Common myeloid progenitor, CD34-positive (primary cell): ENCODE data around the gene PIP4K2B.

Source experiments
- CTCF ChIA-PET: fragments of 350-600 bp; sonication (Branson Sonifier 250); formaldehyde crosslinking; loops from one replicate; lab custom pipeline; 2021; ENCODE audit warnings: antibody characterized with exemption; lab: Charles Lee
- POLR2A ChIA-PET: fragments of 350-600 bp; sonication (Branson Sonifier 250); formaldehyde crosslinking; loops from one replicate; lab custom pipeline; 2021; ENCODE audit warnings: antibody characterized with exemption; lab: Charles Lee
- DNase-seq, 3 donors: peaks; one replicate each; pipeline versions ENCODE4 v3.0.0 to v3.0.0-alpha.2; 2013
- H3K27ac ChIP-seq, 2 experiments: 1 replicate in 1 of 2; 2 replicates in 1 of 2; pipeline ENCODE4 v1.7.0; 2013; ENCODE audit warnings: inconsistent platforms in 2 of 2, low read length in 2 of 2, mild to moderate bottlenecking in 2 of 2, low read depth in 1 of 2, moderate library complexity in 1 of 2; ENCODE audit not compliant: severe bottlenecking in 2 of 2, insufficient read depth in 1 of 2, poor library complexity in 1 of 2
- H3K27me3 ChIP-seq, 5 experiments: replicated peaks in 2 of 5; 1 replicate in 3 of 5; 2 replicates in 2 of 5; pipeline versions ENCODE4 v1.6.1 to v1.7.0; 2013; ENCODE audit warnings: low read length in 4 of 5, mild to moderate bottlenecking in 2 of 5, moderate library complexity in 2 of 5, inconsistent platforms in 1 of 5; ENCODE audit not compliant: insufficient read depth in 5 of 5, control insufficient read depth in 4 of 5
- H3K36me3 ChIP-seq, 4 experiments: 1 replicate in 2 of 4; 2 replicates in 2 of 4; pipeline versions ENCODE4 v1.6.1 to v1.7.0; 2013; ENCODE audit warnings: low read length in 3 of 4, control low read depth in 1 of 4, mild to moderate bottlenecking in 1 of 4; ENCODE audit not compliant: control insufficient read depth in 4 of 4, insufficient read depth in 4 of 4
- H3K4me1 ChIP-seq, 4 experiments: 1 replicate in 3 of 4; 2 replicates in 1 of 4; pipeline versions ENCODE4 v1.6.1 to v1.7.1; 2013; ENCODE audit warnings: low read length in 3 of 4, mild to moderate bottlenecking in 3 of 4, control low read depth in 1 of 4, inconsistent platforms in 1 of 4, moderate library complexity in 1 of 4; ENCODE audit not compliant: control insufficient read depth in 4 of 4, insufficient read depth in 4 of 4; ENCODE audit errors: control extremely low read depth in 1 of 4
- H3K4me3 ChIP-seq, 7 experiments: 1 replicate in 4 of 7; 2 replicates in 3 of 7; pipeline versions ENCODE4 v1.5.1 to v1.7.0; 2013; ENCODE audit warnings: mild to moderate bottlenecking in 7 of 7, low read length in 6 of 7, moderate library complexity in 6 of 7, inconsistent platforms in 2 of 7, low read depth in 2 of 7, control low read depth in 1 of 7; ENCODE audit not compliant: insufficient read depth in 4 of 7, control insufficient read depth in 1 of 7; ENCODE audit errors: extremely low read depth in 1 of 7
- H3K9me3 ChIP-seq, 5 experiments: 1 replicate in 4 of 5; 2 replicates in 1 of 5; pipeline versions ENCODE4 v1.6.1 to v1.7.1; 2013; ENCODE audit warnings: low read length in 4 of 5, mild to moderate bottlenecking in 2 of 5, inconsistent platforms in 1 of 5, low read depth in 1 of 5, moderate library complexity in 1 of 5; ENCODE audit not compliant: control insufficient read depth in 4 of 5, insufficient read depth in 2 of 5; ENCODE audit errors: control extremely low read depth in 1 of 5
- WGBS: methylation state at CpG from one replicate; pipeline ENCODE4 v1.1.5; 2013; ENCODE audit not compliant: insufficient coverage; 5-methylcytosine and 5-hydroxymethylcytosine counted together

The PIP4K2B gene

DNA sequence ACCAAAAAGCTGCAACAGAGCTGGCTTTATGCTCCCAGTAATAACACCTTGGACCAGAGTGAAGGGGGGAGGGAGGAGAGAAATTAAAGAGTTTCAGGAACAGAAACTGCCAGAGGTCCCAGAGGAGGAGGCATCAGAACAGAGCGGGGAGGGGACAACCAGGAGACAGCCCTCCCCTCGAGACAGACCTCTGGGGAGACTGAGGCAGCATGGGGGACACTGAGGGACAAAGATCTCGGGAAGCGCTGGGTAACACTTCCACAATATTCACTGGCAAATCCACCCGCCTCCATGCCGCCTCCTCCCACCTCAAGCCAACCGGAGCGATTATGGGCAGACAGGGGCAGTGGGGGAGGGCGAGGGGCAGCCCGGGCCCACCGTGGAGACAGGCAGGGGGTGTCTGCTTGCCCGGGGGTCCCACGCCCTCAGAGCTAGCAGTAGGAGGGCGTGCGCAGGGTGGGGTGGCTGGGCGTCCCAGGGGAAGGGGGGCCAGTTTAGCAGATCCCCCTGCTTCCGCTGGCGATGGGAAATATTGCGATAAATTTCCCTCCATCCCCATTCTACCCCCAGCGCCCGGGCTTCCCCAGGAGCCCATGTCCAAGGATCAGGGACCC, 52.4 kb downstream of the PIP4K2B start:
- Histone ChIP-seq H3K4me3 (peak overlapping the region in 4 of 7 experiments; percentile 13 to 76 (median 55)), H3K4me1 (peaks cover 5 to 54% (median 50%) of the 10 kb centered on the region in 4 experiments), H3K27me3 (peaks cover 12 to 64% (median 38%) of the 10 kb centered on the region in 5 experiments), H3K27ac (no peak overlapping the region), H3K36me3 (no peaks in the 10 kb centered on the region), H3K9me3 (no peaks in the 10 kb centered on the region)
- no peak for DNase-seq
- WGBS = 24% methylated on average over 7 of the region's 21 CpGs
- ChIA-PET POLR2A (interaction anchor here (0.6 kb wide), 1 partner anchor 197 kb away, joined by 3 read pairs; no protein-coding TSS in a partner anchor), CTCF (interaction anchor here (1.2 to 3.3 kb wide), 2 partner anchors 12 to 18 kb away, joined by 5 to 19 read pairs; no protein-coding TSS in a partner anchor)

DNA sequence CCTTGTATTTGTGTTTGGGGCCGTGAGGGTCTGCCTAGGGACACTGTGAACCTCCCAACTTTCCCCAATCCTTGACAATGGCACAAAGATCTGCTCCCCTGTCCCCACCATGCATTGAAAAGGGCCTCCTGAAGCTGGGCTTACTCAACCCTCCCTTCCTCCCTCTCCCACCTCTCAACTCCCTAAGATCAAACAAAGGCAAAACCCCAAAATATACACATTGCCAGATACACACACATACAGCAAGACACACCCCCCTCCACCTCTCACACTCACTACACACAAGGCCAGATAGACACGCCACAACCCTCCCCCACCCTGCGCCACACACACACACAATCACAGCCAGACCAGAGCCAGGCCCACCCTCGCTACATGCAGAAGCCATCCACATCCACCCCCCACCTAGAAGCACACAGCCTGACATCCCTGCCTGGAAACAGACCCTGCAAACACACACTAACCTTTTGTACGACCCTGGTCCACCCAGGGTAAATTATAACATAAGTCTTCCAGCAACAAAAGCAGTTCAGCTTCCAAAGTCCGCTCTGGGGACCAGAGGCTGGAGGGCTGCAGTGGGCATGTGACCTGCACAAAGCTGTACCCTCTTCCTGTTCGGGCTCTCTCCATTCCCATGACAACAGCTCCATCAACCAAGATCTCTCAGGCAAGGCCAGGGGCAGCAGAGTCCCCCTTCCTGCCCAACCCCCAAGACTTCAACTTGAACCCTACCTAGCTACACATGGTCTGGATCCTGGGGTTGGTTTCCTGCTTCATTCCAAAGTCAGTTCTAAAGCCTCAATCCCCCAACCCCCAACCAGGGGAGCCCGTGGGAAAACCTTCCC, 53.1 kb downstream of the PIP4K2B start:
- WGBS = 88% methylated on average over 5 of the region's 8 CpGs
- POLR2A ChIA-PET = interaction anchor here (0.6 kb wide), 1 partner anchor 196 kb away, joined by 3 read pairs; no protein-coding TSS in a partner anchor
- H3K27ac ChIP-seq = no peak overlapping the region

DNA sequence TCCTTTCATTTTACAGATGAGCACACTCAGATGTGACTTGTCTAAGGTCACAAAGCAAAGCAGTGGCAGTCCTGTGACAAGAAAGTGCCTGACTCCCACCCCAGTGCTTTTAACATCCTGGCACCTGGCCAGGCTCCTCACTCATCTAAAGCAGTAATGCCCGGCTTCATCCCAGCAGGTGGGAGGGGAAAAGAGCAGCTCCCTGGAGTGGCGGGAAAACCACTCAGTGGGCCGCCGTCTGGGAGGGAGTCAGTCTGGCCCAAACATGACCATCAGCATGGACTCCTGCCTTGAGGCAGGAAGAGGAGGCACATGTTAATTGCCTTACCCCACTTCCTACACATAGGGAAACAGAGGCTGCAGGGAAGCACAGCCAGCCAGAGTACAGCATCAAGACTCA, 53.8 kb downstream of the PIP4K2B start:
- Histone ChIP-seq H3K4me1 (peaks cover 0 to 43% (median 41%) of the 10 kb centered on the region in 4 experiments), H3K4me3 (no peak overlapping the region), H3K9me3 (no peaks in the 10 kb centered on the region), H3K27me3 (peaks cover 4 to 58% (median 34%) of the 10 kb centered on the region in 5 experiments), H3K27ac (no peak overlapping the region), H3K36me3 (no peaks in the 10 kb centered on the region)
- no peak for DNase-seq
- POLR2A ChIA-PET = no interaction called here
- WGBS = 100% methylated on average over 2 of the region's 4 CpGs
- CTCF ChIA-PET = interaction anchor here (1.4 to 3.3 kb wide), 2 partner anchors 10 to 69 kb away, joined by 5 to 19 read pairs; no protein-coding TSS in a partner anchor

More for the DNA sequence above, 53.1 kb downstream of the PIP4K2B start:
- CTCF ChIA-PET = interaction anchor here (1.2 to 3.3 kb wide), 3 partner anchors 11 to 70 kb away, joined by 5 to 19 read pairs (median 5); no protein-coding TSS in a partner anchor
- DNase-seq = no peak
- Histone ChIP-seq H3K27me3 (peaks cover 11 to 64% (median 41%) of the 10 kb centered on the region in 5 experiments), H3K4me1 (peaks cover under 1 to 50% (median 47%) of the 10 kb centered on the region in 4 experiments), H3K9me3 (no peaks in the 10 kb centered on the region), H3K4me3 (no peak overlapping the region), H3K36me3 (no peaks in the 10 kb centered on the region)

DNA sequence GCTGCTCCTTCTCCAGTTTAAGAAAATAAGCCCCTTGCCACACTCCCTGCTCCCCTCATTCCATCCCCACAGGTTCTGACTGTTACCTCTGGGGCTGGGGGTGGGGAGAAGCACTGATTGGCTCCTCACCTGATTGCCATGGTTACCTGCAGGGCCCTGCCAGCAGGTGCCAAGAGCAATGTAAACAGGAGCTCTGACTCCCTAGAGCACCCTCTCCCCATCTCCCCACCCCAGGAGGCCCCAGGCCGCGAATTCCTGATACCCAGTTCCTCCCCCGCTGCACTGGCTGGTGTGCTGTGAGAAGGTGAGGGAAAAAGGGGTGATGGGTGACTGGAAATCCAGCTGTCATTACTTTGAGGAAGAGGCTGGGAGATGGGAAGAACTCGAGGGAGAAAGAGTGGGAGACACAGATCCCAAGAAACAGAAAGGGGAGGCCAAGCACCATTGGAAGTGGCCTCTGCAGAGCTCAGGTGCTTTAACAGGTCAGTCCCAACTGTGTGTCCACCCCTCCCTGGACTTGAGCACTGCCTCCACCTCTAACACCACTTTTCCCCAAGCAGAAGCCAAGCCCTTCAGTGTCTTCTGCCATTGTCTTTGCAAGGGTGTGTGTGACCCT, 55.7 kb downstream of the PIP4K2B start:
- Histone ChIP-seq H3K4me1 (peaks cover 0 to 24% (median 22%) of the 10 kb centered on the region in 4 experiments), H3K27ac (no peak overlapping the region), H3K4me3 (no peak overlapping the region), H3K27me3 (peaks cover 0 to 49% (median 23%) of the 10 kb centered on the region in 5 experiments), H3K36me3 (no peaks in the 10 kb centered on the region), H3K9me3 (no peaks in the 10 kb centered on the region)
- POLR2A ChIA-PET = no interaction called here
- WGBS = 88% methylated on average over 1 of the region's 4 CpGs
- DNase-seq = no peak
- CTCF ChIA-PET = interaction anchor here (1.0 to 1.4 kb wide), 2 partner anchors 15 to 22 kb away, joined by 3 read pairs; no protein-coding TSS in a partner anchor

DNA sequence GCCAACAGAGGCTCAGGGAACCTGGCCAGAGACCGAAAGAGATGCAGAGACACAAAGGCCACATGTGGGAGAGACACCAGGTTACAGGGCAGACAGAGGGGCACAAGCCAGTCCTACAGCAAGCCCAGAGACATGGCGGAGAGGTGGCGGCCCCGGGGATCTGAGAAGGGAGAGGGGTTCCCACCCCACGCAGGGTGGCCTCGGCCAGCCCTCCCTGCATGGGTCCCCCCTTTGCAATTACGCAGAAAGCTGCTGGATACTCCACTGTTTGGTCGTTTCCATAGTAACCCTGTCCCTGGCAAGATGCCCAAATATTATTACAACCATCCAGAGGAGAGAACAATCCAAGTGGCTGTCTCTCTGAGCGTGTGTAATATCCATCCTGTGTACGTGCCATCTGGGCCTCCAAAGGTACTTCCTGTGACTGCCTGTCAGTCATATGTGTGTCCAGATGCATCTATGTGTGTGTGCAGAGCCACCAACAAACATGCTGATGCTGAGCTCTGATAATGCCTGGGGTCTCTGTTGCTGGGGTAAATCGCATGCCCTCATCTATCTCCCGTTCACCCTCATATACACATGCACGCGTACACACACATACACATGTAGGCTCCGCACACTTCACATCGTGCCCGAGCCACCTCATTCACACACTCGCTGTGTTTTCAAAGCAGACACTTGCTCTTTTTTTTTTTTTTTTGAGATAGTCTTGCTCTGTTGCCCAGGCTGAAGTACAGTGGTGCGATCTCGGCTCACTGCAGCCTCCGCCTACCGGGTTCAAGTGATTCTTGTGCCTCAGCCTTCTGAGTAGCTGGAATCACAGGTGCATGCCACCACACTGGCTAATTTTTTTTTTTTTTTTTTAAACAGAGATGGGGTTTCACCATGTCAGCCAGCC, 56.7 kb downstream of the PIP4K2B start:
- no peak overlapping the region for H3K27ac ChIP-seq
- peaks cover 0 to 15% (median 14%) of the 10 kb centered on the region in 4 experiments for H3K4me1 ChIP-seq
- H3K27me3 ChIP-seq = peaks cover 0 to 40% (median 23%) of the 10 kb centered on the region in 5 experiments
- no peak overlapping the region for H3K4me3 ChIP-seq
- 86% methylated on average over 14 of the region's 22 CpGs for WGBS
- H3K36me3 ChIP-seq = no peaks in the 10 kb centered on the region
- CTCF ChIA-PET = interaction anchor here (1.0 to 1.7 kb wide), 3 partner anchors 9 to 23 kb away, joined by 3 read pairs; partner anchors contain the start of gene PSMB3
- no peaks in the 10 kb centered on the region for H3K9me3 ChIP-seq
- POLR2A ChIA-PET = no interaction called here
- peak in 2 of 3 donors; percentile 76 to 78 for DNase-seq

DNA sequence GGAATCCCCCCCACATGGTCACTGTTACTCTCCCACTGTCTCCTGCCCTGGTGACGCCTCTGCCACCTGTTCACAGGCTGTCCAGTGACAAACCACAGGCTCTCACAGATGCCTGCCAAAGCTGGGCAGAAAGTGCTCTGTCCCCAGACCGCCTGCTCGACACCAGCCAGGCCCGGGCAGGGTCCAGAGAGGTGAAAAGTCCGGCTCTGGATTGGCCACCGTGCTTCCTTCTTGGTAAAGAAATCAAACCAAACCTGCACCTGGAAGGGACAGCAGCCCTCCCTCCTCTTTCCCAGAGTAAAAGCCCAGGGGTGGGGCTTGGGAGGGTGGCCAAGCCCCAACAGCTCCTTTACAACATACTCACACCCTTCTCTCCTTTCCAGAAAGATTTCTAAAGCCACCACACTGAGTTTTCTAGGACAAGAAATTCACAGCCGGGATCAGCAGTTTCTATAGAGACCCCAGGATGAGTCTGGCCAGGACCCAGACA, 57.4 kb downstream of the PIP4K2B start:
- POLR2A ChIA-PET = no interaction called here
- WGBS = 91% methylated on average over 6 of the region's 7 CpGs
- Histone ChIP-seq H3K9me3 (no peaks in the 10 kb centered on the region), H3K4me3 (no peak overlapping the region), H3K36me3 (no peaks in the 10 kb centered on the region), H3K27me3 (peaks cover 0 to 34% (median 22%) of the 10 kb centered on the region in 5 experiments), H3K27ac (no peak overlapping the region), H3K4me1 (peaks cover 0 to 9% (median 8%) of the 10 kb centered on the region in 4 experiments)
- CTCF ChIA-PET = interaction anchor here (1.2 to 1.7 kb wide), 2 partner anchors 10 to 18 kb away, joined by 3 read pairs; partner anchors contain the start of gene PSMB3
- no peak for DNase-seq
